ENCODE results near the gene ESPN. TPM values are rescaled to one million over a fixed set of nuclear protein-coding genes. Genes with fewer than 3 reads are reported as not detected.

The ESPN gene
- total RNA-seq, 1 experiment from 2014 or later, result 8.5 TPM

- H3K4me3 ChIP-seq (ENCODE audit: low read depth in 2 of 2, low read length in 2 of 2), result no peak overlapping the region
Observed at GRCh38 chr1:6471970-6472368, 47.4 kb downstream of the ESPN start.

GRCh38 chr1:6472391-6472790 lies 47.8 kb downstream of the ESPN start:
- Histone ChIP-seq H3K27ac (ENCODE audit: low read length) (no peak overlapping the region), H3K9me3 (ENCODE audit: control insufficient read depth, insufficient read depth, low read depth, low read length) (no peaks in the 10 kb centered on the region), H3K27me3 (ENCODE audit: control insufficient read depth, insufficient read depth, low read length) (no peaks in the 10 kb centered on the region), H3K4me1 (ENCODE audit: control insufficient read depth, insufficient read depth, low read length) (no peaks in the 10 kb centered on the region), H3K4me3 (ENCODE audit: low read depth in 2 of 2, low read length in 2 of 2) (no peak overlapping the region), H3K36me3 (ENCODE audit: control insufficient read depth, insufficient read depth, low read length) (no peaks in the 10 kb centered on the region)
- CTCF ChIA-PET, result interaction anchor here (0.5 to 0.9 kb wide), 3 partner anchors 8 to 168 kb away, joined by 3 to 5 read pairs (median 3); no protein-coding TSS in a partner anchor
- POLR2A ChIA-PET, result interaction anchor here (0.6 to 0.7 kb wide), 3 partner anchors 9 to 79 kb away, joined by 3 to 5 read pairs (median 4); partner anchors contain the start of gene ACOT7
- TF ChIP-seq TCF7L2 (IDR thresholded peaks at IDR 0.05; ENCODE audit: low read depth, low read length), result no peak
- TF ChIP-seq CTCF (IDR thresholded peaks at IDR 0.05), result peak; percentile 78
- in situ Hi-C loops (cut with HindIII; ENCODE audit: low pct_unique_long_range_greater_than_20kb, low sequenced_read_pairs), result no loop called here
- intact Hi-C loops (cut with micrococcal nuclease; ENCODE audit: unreplicated experiment), result no loop called here
- BruUV-seq (replicated peaks), result no TSS peak
- DNase-seq (ENCODE audit: low read depth, low spot score) (no peak), ATAC-seq (no peak)

More at GRCh38 chr1:6471970-6472368, 47.4 kb downstream of the ESPN start:
- no peaks in the 10 kb centered on the region for H3K9me3 ChIP-seq (ENCODE audit: control insufficient read depth, insufficient read depth, low read depth, low read length)
- ChIA-PET POLR2A (interaction anchor here (0.6 to 0.7 kb wide), 3 partner anchors 8 to 78 kb away, joined by 3 to 5 read pairs (median 4); partner anchors contain the start of gene ACOT7), CTCF (interaction anchor here (0.5 to 0.9 kb wide), 3 partner anchors 9 to 169 kb away, joined by 3 to 5 read pairs (median 3); no protein-coding TSS in a partner anchor)
- no peak for DNase-seq (ENCODE audit: low read depth, low spot score)
- H3K27ac ChIP-seq (ENCODE audit: low read length), result no peak overlapping the region
- no peaks in the 10 kb centered on the region for H3K4me1 ChIP-seq (ENCODE audit: control insufficient read depth, insufficient read depth, low read length)
- no peaks in the 10 kb centered on the region for H3K36me3 ChIP-seq (ENCODE audit: control insufficient read depth, insufficient read depth, low read length)
- ATAC-seq, result no peak
- no peaks in the 10 kb centered on the region for H3K27me3 ChIP-seq (ENCODE audit: control insufficient read depth, insufficient read depth, low read length)
- intact Hi-C loops (cut with micrococcal nuclease; ENCODE audit: unreplicated experiment), result no loop called here
- no TSS peak for BruUV-seq (replicated peaks)
- TF ChIP-seq CTCF (IDR thresholded peaks at IDR 0.05) (no peak), TCF7L2 (IDR thresholded peaks at IDR 0.05; ENCODE audit: low read depth, low read length) (no peak), SIN3A (IDR thresholded peaks at IDR 0.05; ENCODE audit: borderline replicate concordance, insufficient read depth, low read depth, low read length) (no peak), REST (IDR thresholded peaks at IDR 0.05; ENCODE audit: insufficient read depth in 1 of 2, low read depth in 2 of 2, low read length in 1 of 2) (no peak), POLR2AphosphoS5 (IDR thresholded peaks at IDR 0.05; ENCODE audit: low read depth, low read length) (no peak)
- in situ Hi-C loops (cut with HindIII; ENCODE audit: low pct_unique_long_range_greater_than_20kb, low sequenced_read_pairs), result no loop called here

All from Panc1 (cell line).